ENCODE measurements around the gene SLC6A8. TPM values are rescaled to one million over a fixed set of nuclear protein-coding genes. Genes with fewer than 3 reads are reported as not detected.

Gene SLC6A8
- total RNA-seq, 4 donors from 2014 or later = 19.5 to 36.2 (median 25.4) TPM

GRCh38 chrX:153642655-153643430, 44.9 kb upstream of the SLC6A8 start:
- no peaks in the 10 kb centered on the region for H3K36me3 ChIP-seq
- intact Hi-C loops (cut with DNase I) = no loop called here
- DNase-seq = no peak
- 4 to 41% methylated on average over 11 to 17 of the region's 48 CpGs for WGBS, 2 donors
- H3K4me3 ChIP-seq = peak overlapping the region in 2 of 4 donors; percentile 25 to 51
- TF ChIP-seq CTCF (IDR thresholded peaks at IDR 0.05) (no peak), POLR2A (IDR thresholded peaks at IDR 0.05) (no peak)
- H3K9me3 ChIP-seq = no peaks in the 10 kb centered on the region
- H3K27me3 ChIP-seq = peaks cover 0 to 98% (median 27%) of the 10 kb centered on the region in 4 donors
- H3K27ac ChIP-seq = no peak overlapping the region
- peaks cover 5 to 52% (median 13%) of the 10 kb centered on the region in 3 donors for H3K4me1 ChIP-seq

- WGBS, 2 donors = 2% methylated on average over 11 of the region's 84 CpGs; no CpG with 5 or more reads in 1 of the 2 donors
- intact Hi-C loops (cut with DNase I) = no loop called here
- no peak for DNase-seq
- no peak for TF ChIP-seq POLR2A (IDR thresholded peaks at IDR 0.05)
- no peak for TF ChIP-seq CTCF (IDR thresholded peaks at IDR 0.05)
- no peaks in the 10 kb centered on the region for H3K36me3 ChIP-seq
- H3K4me1 ChIP-seq = peaks cover 5 to 54% (median 13%) of the 10 kb centered on the region in 3 donors
- H3K9me3 ChIP-seq = no peaks in the 10 kb centered on the region
- H3K27ac ChIP-seq = no peak overlapping the region
- H3K4me3 ChIP-seq = peak overlapping the region in 2 of 4 donors; percentile 18 to 48
- peaks cover 0 to 98% (median 27%) of the 10 kb centered on the region in 4 donors for H3K27me3 ChIP-seq
Measured at GRCh38 chrX:153643431-153644351, 44.0 kb upstream of the SLC6A8 start.

- Histone ChIP-seq H3K4me3 (peak overlapping the region in 1 of 4 donors; percentile 30), H3K9me3 (no peaks in the 10 kb centered on the region), H3K27me3 (peaks cover 0 to 98% (median 27%) of the 10 kb centered on the region in 4 donors), H3K27ac (no peak overlapping the region), H3K4me1 (peaks cover 5 to 54% (median 13%) of the 10 kb centered on the region in 3 donors), H3K36me3 (no peaks in the 10 kb centered on the region)
- no peak for DNase-seq
- no CpG with 5 or more reads among the region's 46 CpGs for WGBS, 2 donors
- intact Hi-C loops (cut with DNase I) = no loop called here
- TF ChIP-seq POLR2A (IDR thresholded peaks at IDR 0.05) = no peak
Measured at GRCh38 chrX:153644356-153645125, 43.2 kb upstream of the SLC6A8 start.

GRCh38 chrX:153645151-153645550, 42.6 kb upstream of the SLC6A8 start:
- no peak for TF ChIP-seq CTCF (IDR thresholded peaks at IDR 0.05)
- TF ChIP-seq POLR2A (IDR thresholded peaks at IDR 0.05) = no peak
- H3K4me1 ChIP-seq = peaks cover 5 to 54% (median 13%) of the 10 kb centered on the region in 3 donors
- H3K27me3 ChIP-seq = peaks cover 0 to 98% (median 27%) of the 10 kb centered on the region in 4 donors
- H3K4me3 ChIP-seq = no peak overlapping the region
- no peaks in the 10 kb centered on the region for H3K36me3 ChIP-seq
- no peak overlapping the region for H3K27ac ChIP-seq
- intact Hi-C loops (cut with DNase I) = no loop called here
- no peak for DNase-seq
- no peaks in the 10 kb centered on the region for H3K9me3 ChIP-seq
- WGBS, 2 donors = 49 to 55% methylated on average over 2 to 6 of the region's 6 CpGs

- TF ChIP-seq POLR2A (IDR thresholded peaks at IDR 0.05) (no peak), CTCF (IDR thresholded peaks at IDR 0.05) (no peak)
- no peak overlapping the region for H3K4me3 ChIP-seq
- peaks cover 0 to 90% (median 27%) of the 10 kb centered on the region in 4 donors for H3K27me3 ChIP-seq
- no peak for DNase-seq
- 49 to 54% methylated on average over 7 to 9 of the region's 10 CpGs for WGBS, 2 donors
- H3K36me3 ChIP-seq = no peaks in the 10 kb centered on the region
- H3K27ac ChIP-seq = no peak overlapping the region
- peaks cover 5 to 54% (median 13%) of the 10 kb centered on the region in 3 donors for H3K4me1 ChIP-seq
- no peaks in the 10 kb centered on the region for H3K9me3 ChIP-seq
- intact Hi-C loops (cut with DNase I) = no loop called here
Measured at GRCh38 chrX:153645921-153646488, 41.7 kb upstream of the SLC6A8 start.
